Common myeloid progenitor, CD34-positive (primary cell): ENCODE results near the gene OR4D9.

Source experiments
- CTCF ChIA-PET: fragments of 350-600 bp; sonication (Branson Sonifier 250); formaldehyde crosslinking; loops from one replicate; lab custom pipeline; 2021; ENCODE audit warnings: antibody characterized with exemption; lab: Charles Lee
- POLR2A ChIA-PET: fragments of 350-600 bp; sonication (Branson Sonifier 250); formaldehyde crosslinking; loops from one replicate; lab custom pipeline; 2021; ENCODE audit warnings: antibody characterized with exemption; lab: Charles Lee
- DNase-seq, 3 donors: peaks; one replicate each; pipeline versions ENCODE4 v3.0.0 to v3.0.0-alpha.2; 2013
- H3K27ac ChIP-seq, 2 experiments: 1 replicate in 1 of 2; 2 replicates in 1 of 2; pipeline ENCODE4 v1.7.0; 2013; ENCODE audit warnings: inconsistent platforms in 2 of 2, low read length in 2 of 2, mild to moderate bottlenecking in 2 of 2, low read depth in 1 of 2, moderate library complexity in 1 of 2; ENCODE audit not compliant: severe bottlenecking in 2 of 2, insufficient read depth in 1 of 2, poor library complexity in 1 of 2
- H3K27me3 ChIP-seq, 5 experiments: replicated peaks in 2 of 5; 1 replicate in 3 of 5; 2 replicates in 2 of 5; pipeline versions ENCODE4 v1.6.1 to v1.7.0; 2013; ENCODE audit warnings: low read length in 4 of 5, mild to moderate bottlenecking in 2 of 5, moderate library complexity in 2 of 5, inconsistent platforms in 1 of 5; ENCODE audit not compliant: insufficient read depth in 5 of 5, control insufficient read depth in 4 of 5
- H3K36me3 ChIP-seq, 4 experiments: 1 replicate in 2 of 4; 2 replicates in 2 of 4; pipeline versions ENCODE4 v1.6.1 to v1.7.0; 2013; ENCODE audit warnings: low read length in 3 of 4, control low read depth in 1 of 4, mild to moderate bottlenecking in 1 of 4; ENCODE audit not compliant: control insufficient read depth in 4 of 4, insufficient read depth in 4 of 4
- H3K4me1 ChIP-seq, 4 experiments: 1 replicate in 3 of 4; 2 replicates in 1 of 4; pipeline versions ENCODE4 v1.6.1 to v1.7.1; 2013; ENCODE audit warnings: low read length in 3 of 4, mild to moderate bottlenecking in 3 of 4, control low read depth in 1 of 4, inconsistent platforms in 1 of 4, moderate library complexity in 1 of 4; ENCODE audit not compliant: control insufficient read depth in 4 of 4, insufficient read depth in 4 of 4; ENCODE audit errors: control extremely low read depth in 1 of 4
- H3K4me3 ChIP-seq, 7 experiments: 1 replicate in 4 of 7; 2 replicates in 3 of 7; pipeline versions ENCODE4 v1.5.1 to v1.7.0; 2013; ENCODE audit warnings: mild to moderate bottlenecking in 7 of 7, low read length in 6 of 7, moderate library complexity in 6 of 7, inconsistent platforms in 2 of 7, low read depth in 2 of 7, control low read depth in 1 of 7; ENCODE audit not compliant: insufficient read depth in 4 of 7, control insufficient read depth in 1 of 7; ENCODE audit errors: extremely low read depth in 1 of 7
- H3K9me3 ChIP-seq, 5 experiments: 1 replicate in 4 of 5; 2 replicates in 1 of 5; pipeline versions ENCODE4 v1.6.1 to v1.7.1; 2013; ENCODE audit warnings: low read length in 4 of 5, mild to moderate bottlenecking in 2 of 5, inconsistent platforms in 1 of 5, low read depth in 1 of 5, moderate library complexity in 1 of 5; ENCODE audit not compliant: control insufficient read depth in 4 of 5, insufficient read depth in 2 of 5; ENCODE audit errors: control extremely low read depth in 1 of 5
- WGBS: methylation state at CpG from one replicate; pipeline ENCODE4 v1.1.5; 2013; ENCODE audit not compliant: insufficient coverage; 5-methylcytosine and 5-hydroxymethylcytosine counted together

OR4D9 gene

DNA sequence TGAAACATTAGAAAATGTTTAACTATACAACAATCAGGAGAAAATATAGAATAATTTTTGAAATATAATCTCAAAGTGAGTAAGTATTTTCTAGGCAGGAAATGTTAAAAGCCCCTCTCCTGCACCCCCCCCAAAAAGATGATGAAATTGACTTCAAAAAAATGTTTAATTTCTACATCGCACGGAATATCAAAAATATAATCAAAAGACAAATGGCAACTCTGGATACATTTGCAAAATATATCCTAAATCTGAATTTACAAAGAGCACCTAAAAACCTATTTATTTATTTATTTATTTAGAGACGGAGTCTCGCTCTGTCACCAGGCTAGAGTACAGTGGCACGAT is 36.9 kb downstream of the OR4D9 start:
- no peaks in the 10 kb centered on the region for H3K27me3 ChIP-seq
- WGBS, result 100% methylated on average over 2 of the region's 5 CpGs
- peak overlapping the region in 1 of 2 experiments; percentile 54 for H3K27ac ChIP-seq
- ChIA-PET CTCF (interaction anchor here (2.5 kb wide), 1 partner anchor 11 kb away, joined by 12 read pairs; no protein-coding TSS in a partner anchor), POLR2A (no interaction called here)
- no peak overlapping the region for H3K4me3 ChIP-seq
- no peaks in the 10 kb centered on the region for H3K9me3 ChIP-seq
- DNase-seq, result no peak
- H3K36me3 ChIP-seq, result no peaks in the 10 kb centered on the region
- peaks cover 3 to 16% (median 9%) of the 10 kb centered on the region in 4 experiments for H3K4me1 ChIP-seq

DNA sequence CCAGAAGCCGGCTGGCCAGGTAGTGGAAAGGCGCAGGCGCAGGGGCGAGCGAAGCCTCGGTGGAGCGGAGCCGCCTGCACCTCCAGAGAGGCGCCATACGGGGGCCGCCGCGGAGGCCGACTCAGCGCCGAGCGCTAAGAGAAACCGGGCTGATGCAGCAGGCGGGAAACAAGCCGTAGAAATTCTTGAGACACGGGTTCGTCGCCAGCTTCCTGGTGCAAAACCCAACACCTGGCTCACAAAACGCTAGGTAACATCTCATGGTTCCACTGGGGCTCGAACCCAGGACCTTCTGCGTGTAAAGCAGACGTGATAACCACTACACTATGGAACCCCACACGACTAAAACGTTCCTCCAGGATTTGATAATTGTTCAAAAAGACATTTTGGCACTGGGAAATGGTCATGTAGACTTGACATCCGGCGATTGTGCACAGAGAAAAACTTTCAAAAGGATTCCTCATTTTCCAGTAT is 39.1 kb downstream of the OR4D9 start:
- Histone ChIP-seq H3K4me3 (peak overlapping the region; percentile 63 to 95 (median 79)), H3K4me1 (peaks cover 3 to 16% (median 9%) of the 10 kb centered on the region in 4 experiments), H3K9me3 (no peaks in the 10 kb centered on the region), H3K27ac (peak overlapping the region; percentile 4 to 81), H3K36me3 (no peaks in the 10 kb centered on the region), H3K27me3 (no peaks in the 10 kb centered on the region)
- ChIA-PET CTCF (interaction anchor here (2.5 kb wide), 1 partner anchor 13 kb away, joined by 12 read pairs; no protein-coding TSS in a partner anchor), POLR2A (no interaction called here)
- WGBS, result 0% methylated on average over 29 of the region's 31 CpGs
- peak; percentile 94 to 97 (median 96) for DNase-seq

DNA sequence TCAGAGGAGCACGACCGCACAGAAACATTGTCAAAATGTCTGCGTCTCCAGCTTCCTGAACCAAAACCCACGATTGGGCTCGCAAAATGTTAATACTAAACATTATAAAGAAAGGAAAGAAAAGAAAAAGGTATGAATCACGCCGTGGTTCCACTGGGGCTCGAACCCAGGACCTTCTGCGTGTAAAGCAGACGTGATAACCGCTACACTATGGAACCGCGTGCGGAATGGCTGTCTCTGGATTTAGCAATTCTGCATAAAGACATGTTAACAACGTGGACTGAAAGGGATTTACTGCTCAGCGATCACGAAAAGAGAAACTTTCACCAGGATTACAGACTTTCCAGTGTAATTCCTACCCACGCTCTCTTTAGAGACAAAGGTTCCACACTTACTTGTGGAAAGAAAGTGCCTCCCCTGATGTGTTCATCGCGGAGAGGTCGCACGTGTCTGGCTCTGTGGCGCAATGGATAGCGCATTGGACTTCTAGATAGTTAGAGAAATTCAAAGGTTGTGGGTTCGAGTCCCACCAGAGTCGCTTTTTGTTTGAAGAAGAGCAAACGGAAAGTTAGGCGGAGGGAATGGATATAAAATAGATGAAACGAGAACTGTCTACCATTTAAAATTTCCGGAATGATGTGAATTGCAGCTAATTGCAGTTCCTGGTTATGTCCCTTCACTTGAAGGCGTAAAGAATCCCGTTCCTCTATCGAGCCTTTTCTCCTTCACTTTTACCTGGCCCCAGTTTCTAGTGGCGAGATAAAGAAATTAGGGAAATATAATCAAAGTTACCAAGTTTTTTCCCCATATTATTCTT is 39.7 kb downstream of the OR4D9 start:
- Histone ChIP-seq H3K4me1 (peaks cover 7 to 22% (median 15%) of the 10 kb centered on the region in 4 experiments), H3K27me3 (no peaks in the 10 kb centered on the region), H3K27ac (peak overlapping the region; percentile 4 to 81), H3K36me3 (no peaks in the 10 kb centered on the region), H3K9me3 (no peaks in the 10 kb centered on the region), H3K4me3 (peak overlapping the region in 6 of 7 experiments; percentile 74 to 95 (median 84))
- ChIA-PET CTCF (interaction anchor here (0.6 to 2.5 kb wide), 3 partner anchors 10 to 145 kb away, joined by 3 to 12 read pairs (median 4); no protein-coding TSS in a partner anchor), POLR2A (no interaction called here)
- peak; percentile 89 to 94 (median 94) for DNase-seq
- WGBS, result 0% methylated on average over 25 of the region's 34 CpGs

DNA sequence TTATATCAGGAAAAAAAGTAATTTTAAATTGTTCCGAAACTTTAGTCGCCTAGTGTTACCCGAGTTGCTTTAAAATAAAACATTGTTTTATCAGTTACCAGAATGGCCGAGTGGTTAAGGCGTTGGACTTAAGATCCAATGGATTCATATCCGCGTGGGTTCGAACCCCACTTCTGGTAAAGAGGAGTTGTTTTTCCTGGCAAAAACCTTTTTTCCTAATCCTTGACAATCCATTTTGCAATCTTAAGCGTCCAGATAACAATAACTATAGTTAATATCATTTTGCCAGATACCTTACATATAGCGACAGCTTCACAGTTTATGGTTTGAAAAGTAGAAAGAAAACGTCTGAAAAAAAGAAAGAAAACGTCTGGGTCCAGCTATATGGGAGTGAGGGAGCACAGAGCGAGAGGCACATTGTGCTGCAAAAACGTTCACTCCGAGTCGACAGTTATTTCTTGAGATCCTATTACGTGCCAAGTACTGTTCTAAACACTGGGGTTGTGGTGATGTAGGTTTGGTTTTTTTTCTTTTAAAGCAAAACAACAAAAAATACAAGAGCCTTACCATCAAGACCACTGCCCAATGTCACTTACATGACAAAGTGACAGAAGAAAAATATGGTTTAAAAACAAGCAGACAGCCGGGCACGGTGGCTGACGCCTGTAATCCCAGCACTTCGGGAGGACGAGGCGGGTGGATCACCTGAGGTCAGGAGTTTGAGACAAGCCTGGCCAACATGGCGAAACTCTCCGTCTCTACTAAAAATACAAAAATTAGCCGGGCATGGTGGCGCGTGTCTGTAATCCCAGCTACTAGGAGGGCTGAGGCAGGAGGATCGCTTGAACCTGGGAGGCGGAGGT is 40.6 kb downstream of the OR4D9 start:
- H3K4me1 ChIP-seq, result peaks cover 10 to 24% (median 17%) of the 10 kb centered on the region in 4 experiments
- POLR2A ChIA-PET, result no interaction called here
- peak; percentile 49 to 64 (median 58) for DNase-seq

DNA sequence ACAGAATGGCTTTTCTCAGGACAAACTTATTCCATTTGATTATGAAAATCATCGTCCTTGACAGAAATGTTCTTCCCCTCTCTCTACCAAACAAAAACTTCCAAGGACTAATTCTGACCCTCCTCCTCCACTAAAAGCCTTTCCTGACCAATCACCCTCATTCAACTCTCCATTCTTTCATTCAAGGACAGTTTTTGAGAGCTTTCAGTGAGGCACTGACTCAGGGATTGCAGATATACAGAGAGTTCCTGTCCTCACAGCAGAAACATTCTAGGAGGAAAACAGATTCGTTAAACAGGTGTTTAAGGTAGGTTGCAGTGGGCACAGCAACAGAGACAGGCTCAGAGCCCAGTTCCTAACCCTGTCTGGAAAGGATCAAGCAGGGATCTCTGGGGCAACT is 41.5 kb downstream of the OR4D9 start:
- Histone ChIP-seq H3K36me3 (no peaks in the 10 kb centered on the region), H3K27me3 (peaks cover 0 to 3% (median 0%) of the 10 kb centered on the region in 5 experiments), H3K27ac (no peak overlapping the region), H3K4me3 (no peak overlapping the region), H3K9me3 (no peaks in the 10 kb centered on the region), H3K4me1 (peaks cover 10 to 24% (median 18%) of the 10 kb centered on the region in 4 experiments)
- WGBS, result 79% methylated on average over 2 of the region's 2 CpGs
- DNase-seq, result no peak
- ChIA-PET POLR2A (no interaction called here), CTCF (no interaction called here)

More for the DNA sequence above, 40.6 kb downstream of the OR4D9 start:
- Histone ChIP-seq H3K9me3 (no peaks in the 10 kb centered on the region), H3K4me3 (peak overlapping the region in 6 of 7 experiments; percentile 74 to 95 (median 84)), H3K27me3 (peaks cover 0 to under 1% (median 0%) of the 10 kb centered on the region in 5 experiments), H3K36me3 (no peaks in the 10 kb centered on the region), H3K27ac (peak overlapping the region in 1 of 2 experiments; percentile 81)
- CTCF ChIA-PET, result interaction anchor here (1.1 kb wide), 1 partner anchor 9 kb away, joined by 3 read pairs; no protein-coding TSS in a partner anchor
- 50% methylated on average over 17 of the region's 30 CpGs for WGBS

DNA sequence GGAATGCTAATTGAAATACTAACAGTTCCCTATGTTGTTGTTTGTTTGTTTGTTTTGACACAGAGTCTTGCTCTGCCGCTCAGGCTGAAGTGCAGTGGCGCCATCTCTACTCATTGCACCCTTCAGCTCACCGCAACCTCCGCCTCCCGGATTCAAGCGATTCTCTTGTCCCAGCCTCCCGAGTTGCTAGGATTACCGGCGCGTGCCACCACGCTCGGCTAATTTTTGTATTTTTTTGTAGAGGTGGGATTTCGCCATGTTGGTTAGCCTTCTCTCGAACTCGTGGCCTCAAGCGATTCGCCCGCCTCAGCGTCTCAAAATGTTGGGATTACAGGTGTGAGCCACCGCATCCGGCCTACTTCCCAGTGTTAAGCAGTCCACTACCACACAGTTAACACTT is 42.0 kb downstream of the OR4D9 start:
- H3K27ac ChIP-seq, result no peak overlapping the region
- H3K36me3 ChIP-seq, result no peaks in the 10 kb centered on the region
- ChIA-PET POLR2A (no interaction called here), CTCF (no interaction called here)
- peaks cover 10 to 24% (median 18%) of the 10 kb centered on the region in 4 experiments for H3K4me1 ChIP-seq
- H3K27me3 ChIP-seq, result peaks cover 0 to 3% (median 0%) of the 10 kb centered on the region in 5 experiments
- H3K4me3 ChIP-seq, result no peak overlapping the region
- no peaks in the 10 kb centered on the region for H3K9me3 ChIP-seq
- 98% methylated on average over 9 of the region's 21 CpGs for WGBS
- DNase-seq, result no peak
